Breast epithelium (tissue), 3 donors: ENCODE results near the gene WDR62.

ENCODE experiments used
- POLR2AphosphoS5 ChIP-seq, 3 donors: sonication (generic); formaldehyde crosslinking; IDR thresholded peaks; one replicate each; pipeline ENCODE4 v1.6.1; 2017; ENCODE audit warnings: antibody characterized with exemption in 3 of 3
- TF ChIP-seq, protein P1 (sequence below), 3 donors: fragments of 450-650 bp; IDR thresholded peaks; one replicate each; pipeline ENCODE4 v1.5.1; 2016 to 2017; ENCODE audit warnings: antibody characterized with exemption in 3 of 3, mild to moderate bottlenecking in 3 of 3, moderate library complexity in 3 of 3

GRCh38 chr19:36049080-36049698 lies 5.5 kb upstream of the WDR62 start:
- TF ChIP-seq, protein P1, sequence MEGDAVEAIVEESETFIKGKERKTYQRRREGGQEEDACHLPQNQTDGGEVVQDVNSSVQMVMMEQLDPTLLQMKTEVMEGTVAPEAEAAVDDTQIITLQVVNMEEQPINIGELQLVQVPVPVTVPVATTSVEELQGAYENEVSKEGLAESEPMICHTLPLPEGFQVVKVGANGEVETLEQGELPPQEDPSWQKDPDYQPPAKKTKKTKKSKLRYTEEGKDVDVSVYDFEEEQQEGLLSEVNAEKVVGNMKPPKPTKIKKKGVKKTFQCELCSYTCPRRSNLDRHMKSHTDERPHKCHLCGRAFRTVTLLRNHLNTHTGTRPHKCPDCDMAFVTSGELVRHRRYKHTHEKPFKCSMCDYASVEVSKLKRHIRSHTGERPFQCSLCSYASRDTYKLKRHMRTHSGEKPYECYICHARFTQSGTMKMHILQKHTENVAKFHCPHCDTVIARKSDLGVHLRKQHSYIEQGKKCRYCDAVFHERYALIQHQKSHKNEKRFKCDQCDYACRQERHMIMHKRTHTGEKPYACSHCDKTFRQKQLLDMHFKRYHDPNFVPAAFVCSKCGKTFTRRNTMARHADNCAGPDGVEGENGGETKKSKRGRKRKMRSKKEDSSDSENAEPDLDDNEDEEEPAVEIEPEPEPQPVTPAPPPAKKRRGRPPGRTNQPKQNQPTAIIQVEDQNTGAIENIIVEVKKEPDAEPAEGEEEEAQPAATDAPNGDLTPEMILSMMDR (IDR thresholded peaks at IDR 0.05): no peak
- TF ChIP-seq POLR2AphosphoS5 (IDR thresholded peaks at IDR 0.05): no peak
